Trophoblast cell (in vitro differentiated cells and primary cell): ENCODE measurements around the gene OMP.

Source experiments
- DNase-seq, 2 donors: peaks; one replicate each; pipeline ENCODE4 v3.0.0-alpha.2; 2016
- H2AFZ ChIP-seq: 2 replicates; pipeline ENCODE4 v1.6.1; 2013; ENCODE audit warnings: low read length, moderate library complexity, mild to moderate bottlenecking; ENCODE audit not compliant: insufficient read depth, poor library complexity
- H2AK5ac ChIP-seq: 2 replicates; pipeline ENCODE4 v1.6.1; 2013; ENCODE audit warnings: mild to moderate bottlenecking, low read length
- H2BK120ac ChIP-seq: 2 replicates; pipeline ENCODE4 v1.6.1; 2013; ENCODE audit warnings: low read length, mild to moderate bottlenecking, moderate library complexity; ENCODE audit not compliant: insufficient read depth, poor library complexity
- H2BK12ac ChIP-seq: 2 replicates; pipeline ENCODE4 v1.6.1; 2013; ENCODE audit warnings: mild to moderate bottlenecking, low read length, moderate library complexity
- H2BK5ac ChIP-seq: 2 replicates; pipeline ENCODE4 v1.6.1; 2013; ENCODE audit warnings: low read length, low read depth, moderate library complexity, mild to moderate bottlenecking; ENCODE audit not compliant: poor library complexity
- H3K14ac ChIP-seq: 2 replicates; pipeline ENCODE4 v1.6.1; 2013; ENCODE audit warnings: mild to moderate bottlenecking, low read length
- H3K18ac ChIP-seq: 2 replicates; pipeline ENCODE4 v1.6.1; 2013; ENCODE audit warnings: mild to moderate bottlenecking, low read length
- H3K23ac ChIP-seq: 2 replicates; pipeline ENCODE4 v1.6.1; 2013; ENCODE audit warnings: low read length
- H3K27ac ChIP-seq: 2 replicates; pipeline ENCODE4 v1.5.1; 2013; ENCODE audit warnings: low read depth, mild to moderate bottlenecking, inconsistent platforms, low read length, moderate library complexity
- H3K27me3 ChIP-seq: 2 replicates; pipeline ENCODE4 v1.6.1; 2013; ENCODE audit warnings: inconsistent platforms, mild to moderate bottlenecking, low read length, moderate library complexity; ENCODE audit not compliant: insufficient read depth
- H3K36me3 ChIP-seq, 2 experiments: 1 replicate in 1 of 2; 2 replicates in 1 of 2; pipeline ENCODE4 v1.6.1; 2013; ENCODE audit warnings: low read length in 2 of 2, mild to moderate bottlenecking in 2 of 2, moderate library complexity in 1 of 2; ENCODE audit not compliant: insufficient read depth in 2 of 2, control insufficient read depth in 1 of 2
- H3K4ac ChIP-seq: 2 replicates; pipeline ENCODE4 v1.6.1; 2013; ENCODE audit warnings: low read depth, mild to moderate bottlenecking, low read length, moderate library complexity
- H3K4me1 ChIP-seq, 2 experiments: 1 replicate in 1 of 2; 2 replicates in 1 of 2; pipeline ENCODE4 v1.6.1; 2013; ENCODE audit warnings: low read length in 2 of 2, mild to moderate bottlenecking in 2 of 2, moderate library complexity in 1 of 2; ENCODE audit not compliant: insufficient read depth in 2 of 2, control insufficient read depth in 1 of 2
- H3K4me2 ChIP-seq: 2 replicates; pipeline ENCODE4 v1.6.1; 2013; ENCODE audit warnings: inconsistent platforms, mild to moderate bottlenecking, low read length, moderate library complexity
- H3K4me3 ChIP-seq: 2 replicates; pipeline ENCODE4 v1.5.1; 2013; ENCODE audit warnings: mild to moderate bottlenecking, low read depth, low read length, inconsistent platforms
- H3K79me1 ChIP-seq: one replicate; pipeline ENCODE4 v1.6.1; 2013; ENCODE audit warnings: low read length
- H3K79me2 ChIP-seq: 2 replicates; pipeline ENCODE4 v1.6.1; 2013; ENCODE audit warnings: low read length, mild to moderate bottlenecking; ENCODE audit not compliant: control insufficient read depth, insufficient read depth, poor library complexity
- H3K9ac ChIP-seq: 2 replicates; pipeline ENCODE4 v1.6.1; 2013; ENCODE audit warnings: mild to moderate bottlenecking, low read length
- H3K9me3 ChIP-seq: 2 replicates; pipeline ENCODE4 v1.6.1; 2013; ENCODE audit warnings: low read depth, mild to moderate bottlenecking, control low read depth, inconsistent platforms, low read length; ENCODE audit not compliant: insufficient read depth
- H4K12ac ChIP-seq: 2 replicates; pipeline ENCODE4 v1.6.1; 2013; ENCODE audit warnings: low read depth, mild to moderate bottlenecking, low read length, moderate library complexity
- H4K8ac ChIP-seq: 2 replicates; pipeline ENCODE4 v1.6.1; 2013; ENCODE audit warnings: low read depth, mild to moderate bottlenecking, low read length, moderate library complexity
- H4K91ac ChIP-seq: one replicate; pipeline ENCODE4 v1.6.1; 2013; ENCODE audit warnings: low read depth, mild to moderate bottlenecking, low read length, moderate library complexity
- WGBS: extraction: QIAGEN DNeasy Blood & Tissue Kit; methylation state at CpG from one replicate; pipeline ENCODE4 v1.1.7; 2013; ENCODE audit warnings: missing lambda C conversion rate; ENCODE audit not compliant: insufficient read length, insufficient coverage; ENCODE audit errors: extremely low coverage; 5-methylcytosine and 5-hydroxymethylcytosine counted together

OMP gene

DNA sequence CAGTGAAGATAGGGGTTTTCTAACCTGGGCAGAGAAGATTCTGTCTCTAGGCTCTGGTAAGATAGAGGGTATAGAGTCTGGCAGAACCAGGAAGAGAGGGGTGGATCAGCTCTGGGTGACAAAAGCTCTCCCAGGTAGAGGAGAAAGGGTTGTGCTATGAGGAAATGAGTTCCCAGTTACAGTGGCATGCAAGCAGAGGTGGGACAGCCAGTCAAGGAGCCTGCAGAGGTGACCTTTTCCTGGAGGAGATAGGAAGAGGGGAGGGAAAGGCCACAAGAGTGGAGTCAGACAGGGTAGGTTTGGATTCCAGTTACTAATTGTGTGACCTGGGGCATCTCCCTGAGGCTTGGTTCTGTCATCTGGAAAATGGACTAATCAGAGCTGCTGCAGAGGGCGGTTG, 39.2 kb upstream of the OMP start:
- H3K79me2 ChIP-seq: no peaks in the 10 kb centered on the region
- no peak overlapping the region for H3K4me2 ChIP-seq
- H4K8ac ChIP-seq: no peak overlapping the region
- H3K18ac ChIP-seq: no peak overlapping the region
- peaks cover 5 to 13% of the 10 kb centered on the region in 2 experiments for H3K4me1 ChIP-seq
- H2AK5ac ChIP-seq: no peak overlapping the region
- H3K27ac ChIP-seq: no peak overlapping the region
- peak; percentile 21 to 60 for DNase-seq
- H3K27me3 ChIP-seq: no peaks in the 10 kb centered on the region
- no peak overlapping the region for H3K4me3 ChIP-seq
- H2BK12ac ChIP-seq: no peak overlapping the region
- no peak overlapping the region for H4K91ac ChIP-seq
- H3K23ac ChIP-seq: no peak overlapping the region
- H3K36me3 ChIP-seq: no peaks in the 10 kb centered on the region
- H3K4ac ChIP-seq: no peak overlapping the region
- H3K9ac ChIP-seq: no peak overlapping the region
- no peak overlapping the region for H4K12ac ChIP-seq
- H3K79me1 ChIP-seq: peaks cover 2% of the 10 kb centered on the region
- H2BK5ac ChIP-seq: no peak overlapping the region
- no peak overlapping the region for H3K14ac ChIP-seq
- no peaks in the 10 kb centered on the region for H3K9me3 ChIP-seq
- no CpG with 5 or more reads among the region's 1 CpG for WGBS
- H2BK120ac ChIP-seq: no peak overlapping the region
- no peak overlapping the region for H2AFZ ChIP-seq

DNA sequence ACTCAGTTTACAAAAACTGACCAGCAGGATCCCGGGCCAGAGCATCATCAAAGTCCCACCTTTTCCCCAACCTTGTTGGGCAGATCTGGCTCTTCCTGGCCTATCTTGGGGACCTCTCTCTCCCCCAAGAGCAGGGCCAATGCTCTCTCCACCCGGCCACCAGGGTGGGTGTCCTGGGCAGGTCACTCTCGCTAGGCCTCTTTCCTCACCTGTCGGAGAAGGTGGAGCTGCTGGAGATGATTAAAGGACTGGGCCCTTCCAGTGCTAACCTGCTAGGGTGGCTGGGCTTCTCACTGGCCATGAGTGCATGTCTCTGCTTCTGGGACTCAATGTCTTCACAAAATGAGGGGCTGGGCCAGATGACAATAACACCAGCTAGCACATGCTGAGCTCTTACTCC, 38.8 kb upstream of the OMP start:
- Histone ChIP-seq H4K8ac (no peak overlapping the region), H2BK12ac (no peak overlapping the region), H2BK120ac (no peak overlapping the region), H3K4me1 (peaks cover 5 to 13% of the 10 kb centered on the region in 2 experiments), H3K27me3 (no peaks in the 10 kb centered on the region), H3K14ac (no peak overlapping the region), H2BK5ac (no peak overlapping the region), H4K91ac (no peak overlapping the region), H3K4ac (no peak overlapping the region), H3K9ac (no peak overlapping the region), H3K4me3 (no peak overlapping the region), H3K36me3 (no peaks in the 10 kb centered on the region), H3K9me3 (no peaks in the 10 kb centered on the region), H3K23ac (no peak overlapping the region), H2AFZ (no peak overlapping the region), H2AK5ac (no peak overlapping the region), H3K18ac (no peak overlapping the region), H3K79me2 (no peaks in the 10 kb centered on the region), H3K4me2 (no peak overlapping the region), H3K27ac (no peak overlapping the region), H4K12ac (no peak overlapping the region), H3K79me1 (peaks cover 2% of the 10 kb centered on the region)
- no peak for DNase-seq
- no CpG with 5 or more reads among the region's 4 CpGs for WGBS

DNA sequence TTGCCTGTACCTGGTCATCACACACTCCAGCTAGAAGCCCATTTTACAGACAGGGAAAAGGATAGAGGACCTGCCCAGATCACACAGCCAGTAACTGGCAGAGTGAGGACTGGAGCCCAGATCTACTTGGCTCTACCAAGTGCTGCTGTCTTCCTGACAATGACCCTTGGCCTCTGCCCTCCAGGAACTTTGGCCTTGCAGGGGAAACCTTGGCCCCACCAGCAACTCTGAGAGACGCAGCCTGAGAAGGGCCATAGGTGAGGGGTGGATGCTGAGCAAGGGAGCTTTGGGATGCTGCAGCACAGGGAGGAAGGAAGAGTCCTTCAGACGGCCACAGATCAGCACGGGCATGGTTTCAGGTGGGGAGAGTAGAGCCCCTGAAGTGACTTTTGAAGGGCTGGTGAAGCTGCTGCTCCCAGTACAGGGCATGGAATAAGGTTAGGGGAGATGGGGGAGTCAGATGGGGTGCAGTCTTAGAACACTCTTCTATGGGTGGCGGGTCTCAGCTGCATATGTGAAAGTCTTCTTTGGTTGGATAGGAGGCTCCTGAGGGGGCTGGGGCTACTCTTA, 37.9 kb upstream of the OMP start:
- Histone ChIP-seq H3K23ac (no peak overlapping the region), H2AK5ac (no peak overlapping the region), H2BK120ac (no peak overlapping the region), H3K27ac (no peak overlapping the region), H3K4ac (no peak overlapping the region), H3K4me3 (no peak overlapping the region), H2BK5ac (no peak overlapping the region), H4K91ac (no peak overlapping the region), H3K18ac (no peak overlapping the region), H2AFZ (no peak overlapping the region), H3K9me3 (no peaks in the 10 kb centered on the region), H3K4me2 (no peak overlapping the region), H3K14ac (no peak overlapping the region), H3K79me1 (peaks cover 2% of the 10 kb centered on the region), H2BK12ac (no peak overlapping the region), H3K79me2 (no peaks in the 10 kb centered on the region), H3K27me3 (no peaks in the 10 kb centered on the region), H3K4me1 (peaks cover 5 to 13% of the 10 kb centered on the region in 2 experiments), H4K8ac (no peak overlapping the region), H3K36me3 (no peaks in the 10 kb centered on the region), H3K9ac (no peak overlapping the region), H4K12ac (no peak overlapping the region)
- DNase-seq: no peak
- WGBS: no CpG with 5 or more reads among the region's 4 CpGs

DNA sequence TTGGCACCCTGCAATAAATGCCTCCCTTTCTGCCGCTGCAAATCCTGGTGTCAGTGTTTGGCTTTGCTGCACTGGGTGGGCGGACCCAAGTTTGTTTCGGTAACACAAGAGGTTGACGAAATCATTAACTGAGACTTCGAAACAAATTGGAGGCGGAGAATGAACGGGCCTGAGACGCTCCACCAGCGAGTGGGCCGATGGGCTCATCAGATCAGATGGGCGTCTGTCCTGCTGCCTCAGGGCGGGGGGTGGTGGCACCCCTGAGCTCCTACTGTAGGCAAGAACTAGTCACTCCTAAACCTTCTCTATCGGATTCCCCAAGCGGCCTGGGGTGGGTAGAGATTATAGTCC, 36.8 kb upstream of the OMP start:
- no peak overlapping the region for H2AK5ac ChIP-seq
- WGBS: no CpG with 5 or more reads among the region's 14 CpGs
- no peak overlapping the region for H2BK12ac ChIP-seq

More for the DNA sequence above, 36.8 kb upstream of the OMP start:
- Histone ChIP-seq H3K36me3 (no peaks in the 10 kb centered on the region), H2BK120ac (no peak overlapping the region), H3K27ac (no peak overlapping the region), H3K79me1 (peaks cover 2% of the 10 kb centered on the region), H2BK5ac (no peak overlapping the region), H3K4me2 (peak overlapping the region; percentile 79), H2AFZ (peak overlapping the region; percentile 76), H3K27me3 (no peaks in the 10 kb centered on the region), H3K4ac (no peak overlapping the region), H3K14ac (no peak overlapping the region), H3K23ac (no peak overlapping the region), H3K9me3 (no peaks in the 10 kb centered on the region), H4K12ac (no peak overlapping the region), H3K4me1 (peaks cover 5 to 13% of the 10 kb centered on the region in 2 experiments), H3K18ac (no peak overlapping the region), H4K8ac (peak overlapping the region; percentile 15), H3K79me2 (no peaks in the 10 kb centered on the region), H3K9ac (no peak overlapping the region), H4K91ac (no peak overlapping the region), H3K4me3 (no peak overlapping the region)
- peak in 1 of 2 donors; percentile 23 for DNase-seq
